Smooth muscle cell (in vitro differentiated cells): ENCODE results near the gene CXCL14. TPM values are rescaled to one million over a fixed set of nuclear protein-coding genes. Genes with fewer than 3 reads are reported as not detected.

Experiments used
- DNase-seq: peaks from one replicate; lab custom pipeline; 2025; ENCODE audit not compliant: unreplicated experiment; lab: John Stamatoyannopoulos, UW
- H2AFZ ChIP-seq: fragments of 200-600 bp; sonication (generic); 2 replicates; pipeline ENCODE4 v1.6.0; 2016; ENCODE audit warnings: antibody characterized with exemption, low read depth, mild to moderate bottlenecking
- H3F3A ChIP-seq: fragments of 200-600 bp; sonication (generic); 2 replicates; pipeline ENCODE4 v1.6.0; 2017; ENCODE audit warnings: antibody characterized with exemption, low read depth
- H3K27ac ChIP-seq: fragments of 200-600 bp; sonication (generic); 2 replicates; pipeline ENCODE4 v1.5.1; 2016; ENCODE audit warnings: low read depth, mild to moderate bottlenecking
- H3K27me3 ChIP-seq: fragments of 200-600 bp; sonication (generic); 2 replicates; pipeline ENCODE4 v1.6.1; 2016; ENCODE audit warnings: low read depth, mild to moderate bottlenecking
- H3K36me3 ChIP-seq: fragments of 200-600 bp; sonication (generic); 2 replicates; pipeline ENCODE4 v1.5.1; 2016; ENCODE audit warnings: low read depth
- H3K4me1 ChIP-seq: fragments of 200-600 bp; sonication (generic); 2 replicates; pipeline ENCODE4 v1.5.1; 2016; ENCODE audit warnings: low read depth
- H3K4me2 ChIP-seq: fragments of 200-600 bp; sonication (generic); 2 replicates; pipeline ENCODE4 v1.6.0; 2016; ENCODE audit warnings: mild to moderate bottlenecking
- H3K4me3 ChIP-seq: fragments of 200-600 bp; sonication (generic); 2 replicates; pipeline ENCODE4 v1.5.1; 2016; ENCODE audit warnings: mild to moderate bottlenecking
- H3K79me2 ChIP-seq: fragments of 200-600 bp; sonication (generic); 2 replicates; pipeline ENCODE4 v1.6.0; 2016; ENCODE audit warnings: low read depth, mild to moderate bottlenecking
- H3K9ac ChIP-seq: fragments of 200-600 bp; sonication (generic); 2 replicates; pipeline ENCODE4 v1.6.0; 2016; ENCODE audit warnings: low read depth
- H3K9me3 ChIP-seq: fragments of 200-600 bp; sonication (generic); replicated peaks from 2 replicates; pipeline ENCODE4 v1.5.1; 2016; ENCODE audit warnings: low read depth
- H4K20me1 ChIP-seq: fragments of 200-600 bp; sonication (generic); 2 replicates; pipeline ENCODE4 v1.6.0; 2016; ENCODE audit warnings: low read depth
- WGBS: methylation state at CpG from one replicate; pipeline ENCODE4 v1.1.7; 2016; ENCODE audit warnings: low lambda C conversion rate; 5-methylcytosine and 5-hydroxymethylcytosine counted together
- polyA plus RNA-seq: library from polyadenylated mRNA; unstranded; fragments of >200 nt; fragmentation: Nextera tagmentation; extraction: Ambion mirVana; gene quantifications from 2 replicates; pipeline ENCODE4 v1.2.1, GENCODE V29; 2016
- total RNA-seq: library from RNA; depleted of rRNA; stranded (reverse); fragments of >200 nt; gene quantifications from 2 replicates; pipeline ENCODE4 v1.2.3, GENCODE V29; 2014
- TF ChIP-seq, protein P1 (sequence below): fragments of 200-600 bp; sonication (generic); IDR thresholded peaks from 2 replicates; pipeline ENCODE4 v1.5.1; 2017; ENCODE audit warnings: borderline replicate concordance, mild to moderate bottlenecking, antibody characterized with exemption; ENCODE audit not compliant: insufficient read depth, poor library complexity, severe bottlenecking

Gene CXCL14
- total and polyA plus RNA-seq, 2 experiments from 2014 or later = 589 to 1,209 TPM

DNA sequence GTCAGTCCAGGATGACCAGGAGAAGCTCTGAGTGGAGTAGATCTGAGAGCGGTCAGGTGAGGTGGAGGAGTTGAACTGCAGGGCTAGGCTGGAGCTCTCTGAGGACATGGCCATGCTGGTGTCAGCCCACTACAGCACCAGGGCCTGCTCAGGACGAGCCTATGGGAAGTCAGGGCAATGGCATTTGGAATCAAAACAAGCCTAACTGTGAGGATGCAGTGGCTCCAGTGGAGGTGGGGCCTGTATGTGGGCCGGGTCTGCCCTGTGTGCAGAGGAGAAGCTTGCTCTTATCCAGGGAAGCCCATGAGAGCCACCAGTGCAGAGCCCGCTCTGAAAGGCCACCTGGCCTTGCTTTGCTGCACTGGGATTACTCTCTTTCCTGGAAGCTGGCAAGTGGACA, 11.1 kb downstream of the CXCL14 start:
- 62% methylated on average over 4 of the region's 4 CpGs for WGBS

DNA sequence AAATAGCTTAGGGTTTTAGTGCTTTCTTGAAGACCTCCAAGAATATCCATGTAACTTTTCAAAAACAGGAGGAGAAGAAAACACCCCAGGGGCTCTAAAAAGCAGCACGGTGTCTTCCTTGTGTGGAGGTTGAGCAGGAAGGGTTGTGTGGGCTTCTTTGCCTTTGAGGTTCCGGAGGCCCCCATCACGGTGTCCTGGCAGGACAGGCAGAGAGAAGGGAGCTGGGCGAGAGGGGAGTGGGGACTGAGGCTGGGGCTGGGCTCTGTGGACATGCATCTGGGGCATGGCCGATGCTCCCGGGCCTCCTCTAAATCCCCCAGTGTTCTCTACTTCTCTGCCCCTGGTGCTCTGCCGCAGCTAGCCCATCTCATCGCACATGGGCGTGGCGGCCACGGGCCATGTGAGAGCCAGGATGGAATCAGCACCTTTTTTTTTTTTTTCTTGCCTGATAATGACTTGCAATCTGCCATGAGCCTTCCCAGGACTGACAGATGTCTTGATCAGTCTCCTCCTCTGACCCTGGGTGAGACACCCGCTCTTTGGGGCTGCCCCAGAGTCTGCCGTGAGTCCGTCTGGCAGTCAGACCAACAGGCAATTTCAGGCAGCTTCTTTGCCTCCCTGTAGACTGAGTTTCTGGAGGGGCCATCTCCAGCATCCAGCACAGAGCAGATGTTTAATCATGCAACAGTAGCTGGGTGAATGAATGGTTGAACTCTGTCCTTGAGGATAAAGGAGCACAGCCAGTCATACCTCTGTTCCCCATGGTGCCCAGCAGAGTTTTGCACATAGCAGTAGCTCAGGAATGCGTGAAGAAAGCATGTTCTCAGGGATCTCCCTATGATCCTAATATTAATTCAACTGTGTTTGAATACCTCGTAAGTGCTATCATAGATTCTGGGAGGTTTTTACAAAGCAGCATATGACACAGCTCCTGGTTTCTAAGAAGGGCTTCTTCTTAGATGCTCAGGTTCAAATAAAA, 12.1 kb downstream of the CXCL14 start:
- H3K27ac ChIP-seq = no peak overlapping the region
- no peak overlapping the region for H3K4me2 ChIP-seq
- TF ChIP-seq, protein P1, sequence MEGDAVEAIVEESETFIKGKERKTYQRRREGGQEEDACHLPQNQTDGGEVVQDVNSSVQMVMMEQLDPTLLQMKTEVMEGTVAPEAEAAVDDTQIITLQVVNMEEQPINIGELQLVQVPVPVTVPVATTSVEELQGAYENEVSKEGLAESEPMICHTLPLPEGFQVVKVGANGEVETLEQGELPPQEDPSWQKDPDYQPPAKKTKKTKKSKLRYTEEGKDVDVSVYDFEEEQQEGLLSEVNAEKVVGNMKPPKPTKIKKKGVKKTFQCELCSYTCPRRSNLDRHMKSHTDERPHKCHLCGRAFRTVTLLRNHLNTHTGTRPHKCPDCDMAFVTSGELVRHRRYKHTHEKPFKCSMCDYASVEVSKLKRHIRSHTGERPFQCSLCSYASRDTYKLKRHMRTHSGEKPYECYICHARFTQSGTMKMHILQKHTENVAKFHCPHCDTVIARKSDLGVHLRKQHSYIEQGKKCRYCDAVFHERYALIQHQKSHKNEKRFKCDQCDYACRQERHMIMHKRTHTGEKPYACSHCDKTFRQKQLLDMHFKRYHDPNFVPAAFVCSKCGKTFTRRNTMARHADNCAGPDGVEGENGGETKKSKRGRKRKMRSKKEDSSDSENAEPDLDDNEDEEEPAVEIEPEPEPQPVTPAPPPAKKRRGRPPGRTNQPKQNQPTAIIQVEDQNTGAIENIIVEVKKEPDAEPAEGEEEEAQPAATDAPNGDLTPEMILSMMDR = peak; percentile 4

More for the DNA sequence above, 11.1 kb downstream of the CXCL14 start:
- Histone ChIP-seq H3K4me1 (peaks cover 4% of the 10 kb centered on the region), H3K36me3 (no peaks in the 10 kb centered on the region), H3K27me3 (no peaks in the 10 kb centered on the region), H4K20me1 (peaks cover 8% of the 10 kb centered on the region), H3K9ac (no peak overlapping the region), H3K4me3 (no peak overlapping the region), H3F3A (peaks cover 31% of the 10 kb centered on the region), H2AFZ (no peak overlapping the region), H3K79me2 (no peaks in the 10 kb centered on the region), H3K9me3 (no peaks in the 10 kb centered on the region), H3K27ac (no peak overlapping the region), H3K4me2 (no peak overlapping the region)
- TF ChIP-seq, protein P1 = no peak
- no peak for DNase-seq

DNA sequence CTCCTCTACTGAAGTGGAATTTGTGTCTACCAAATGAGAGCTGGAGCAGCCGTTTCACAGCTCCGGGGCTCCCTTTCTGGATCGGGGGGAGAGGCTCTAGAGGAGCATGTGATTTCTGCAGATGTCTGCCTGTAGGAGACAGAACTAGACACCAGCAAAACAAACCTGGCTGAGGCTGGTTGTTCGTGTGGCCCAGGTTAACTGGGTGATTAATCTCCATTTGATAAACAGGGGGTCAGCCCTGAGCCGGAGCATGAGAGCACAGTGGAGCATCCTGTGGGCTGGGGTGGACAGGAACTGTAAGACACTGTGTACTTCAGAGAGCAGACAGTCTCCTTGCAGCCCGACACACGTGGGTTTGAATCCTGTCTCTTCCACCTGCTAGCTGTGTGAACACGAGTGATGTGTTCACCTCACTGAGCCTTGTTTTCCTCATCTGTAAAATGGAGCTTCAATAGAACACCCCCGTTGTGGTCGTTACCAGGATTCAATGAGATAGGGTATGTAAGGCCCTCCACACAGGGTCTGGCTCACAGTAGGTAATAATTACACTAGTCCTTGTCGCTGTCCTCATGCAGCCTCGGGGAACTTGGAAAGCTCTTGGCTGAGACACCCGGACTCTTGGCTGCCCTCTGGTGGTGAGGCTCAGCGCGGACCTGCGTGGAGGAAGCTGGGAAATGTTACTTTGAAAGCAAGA, 12.9 kb downstream of the CXCL14 start:
- DNase-seq = no peak
- peaks cover 21% of the 10 kb centered on the region for H3F3A ChIP-seq

More for the DNA sequence above, 12.1 kb downstream of the CXCL14 start:
- no peak overlapping the region for H2AFZ ChIP-seq
- H3K4me1 ChIP-seq = peaks cover 4% of the 10 kb centered on the region
- no peaks in the 10 kb centered on the region for H3K27me3 ChIP-seq
- no peaks in the 10 kb centered on the region for H3K9me3 ChIP-seq
- DNase-seq = no peak
- no peak overlapping the region for H3K4me3 ChIP-seq
- H4K20me1 ChIP-seq = no peaks in the 10 kb centered on the region
- 90% methylated on average over 16 of the region's 16 CpGs for WGBS
- no peaks in the 10 kb centered on the region for H3K36me3 ChIP-seq
- peaks cover 23% of the 10 kb centered on the region for H3F3A ChIP-seq
- H3K9ac ChIP-seq = no peak overlapping the region
- no peaks in the 10 kb centered on the region for H3K79me2 ChIP-seq

More for the DNA sequence above, 12.9 kb downstream of the CXCL14 start:
- H3K4me2 ChIP-seq = no peak overlapping the region
- no peaks in the 10 kb centered on the region for H3K79me2 ChIP-seq
- no peaks in the 10 kb centered on the region for H3K27me3 ChIP-seq
- TF ChIP-seq, protein P1 = peak; percentile 74
- no peak overlapping the region for H3K9ac ChIP-seq
- no peak overlapping the region for H2AFZ ChIP-seq
- 49% methylated on average over 16 of the region's 16 CpGs for WGBS
- H3K27ac ChIP-seq = no peak overlapping the region
- no peak overlapping the region for H3K4me3 ChIP-seq
- H3K4me1 ChIP-seq = peaks cover 4% of the 10 kb centered on the region
- H3K36me3 ChIP-seq = no peaks in the 10 kb centered on the region
- H4K20me1 ChIP-seq = no peaks in the 10 kb centered on the region
- H3K9me3 ChIP-seq = no peaks in the 10 kb centered on the region
